CD8-positive, alpha-beta memory T cell (primary cell): Measurements from ENCODE around the gene AMT. TPM values are rescaled to one million over a fixed set of nuclear protein-coding genes. Genes with fewer than 3 reads are reported as not detected.
A peak's percentile ranks its signal among the peaks of the same experiment; 100 is the strongest.

ENCODE experiments used
- CTCF ChIA-PET: fragments of 350-600 bp; sonication (Branson Sonifier 250); formaldehyde crosslinking; loops from one replicate; lab custom pipeline; 2021; ENCODE audit warnings: antibody characterized with exemption; lab: Charles Lee
- POLR2A ChIA-PET: fragments of 350-600 bp; sonication (Branson Sonifier 250); formaldehyde crosslinking; loops from one replicate; lab custom pipeline; 2021; ENCODE audit warnings: antibody characterized with exemption; lab: Charles Lee
- DNase-seq, 5 donors: peaks; one replicate each; pipeline versions ENCODE4 v3.0.0 to v3.0.0-alpha.2; 2020 to 2022; ENCODE audit warnings: mixed read lengths in 1 of 5
- H3K27ac ChIP-seq: one replicate; pipeline ENCODE4 v1.7.0; 2013; ENCODE audit warnings: low read depth, mild to moderate bottlenecking, low read length, moderate library complexity
- H3K27me3 ChIP-seq: 2 replicates; pipeline ENCODE4 v1.7.0; 2013; ENCODE audit warnings: low read length, mild to moderate bottlenecking; ENCODE audit not compliant: insufficient read depth, poor library complexity, severe bottlenecking
- H3K36me3 ChIP-seq: 2 replicates; pipeline ENCODE4 v1.7.0; 2013; ENCODE audit warnings: mild to moderate bottlenecking, low read length, moderate library complexity; ENCODE audit not compliant: insufficient read depth
- H3K4me1 ChIP-seq: 2 replicates; pipeline ENCODE4 v1.7.0; 2013; ENCODE audit warnings: mild to moderate bottlenecking, low read length, moderate library complexity; ENCODE audit not compliant: insufficient read depth
- H3K4me3 ChIP-seq: 2 replicates; pipeline ENCODE4 v1.7.0; 2013; ENCODE audit warnings: mild to moderate bottlenecking, low read length
- H3K9me3 ChIP-seq: 2 replicates; pipeline ENCODE4 v1.7.0; 2013; ENCODE audit warnings: mild to moderate bottlenecking, low read length
- H3K27ac Mint-ChIP-seq, 8 donors: one replicate each; pipeline ENCODE4 v1.8.0; 2020 to 2021; ENCODE audit warnings: mixed read lengths in 8 of 8, mild to moderate bottlenecking in 6 of 8, inconsistent platforms in 3 of 8, moderate library complexity in 3 of 8
- H3K27me3 Mint-ChIP-seq, 2 donors: one replicate each; pipeline ENCODE4 v1.8.0; 2020 to 2021; ENCODE audit warnings: mixed read lengths in 2 of 2, mild to moderate bottlenecking in 1 of 2, moderate library complexity in 1 of 2
- H3K36me3 Mint-ChIP-seq, 3 donors: one replicate each; pipeline ENCODE4 v1.8.0; 2020 to 2021; ENCODE audit warnings: mixed read lengths in 3 of 3, inconsistent platforms in 1 of 3, mild to moderate bottlenecking in 1 of 3
- H3K4me1 Mint-ChIP-seq, 3 donors: one replicate each; pipeline ENCODE4 v1.8.0; 2020 to 2021; ENCODE audit warnings: mixed read lengths in 3 of 3, inconsistent platforms in 1 of 3, mild to moderate bottlenecking in 1 of 3
- H3K4me3 Mint-ChIP-seq, 7 donors: one replicate each; pipeline ENCODE4 v1.8.0; 2020 to 2021; ENCODE audit warnings: mixed read lengths in 7 of 7, mild to moderate bottlenecking in 6 of 7, moderate library complexity in 4 of 7, inconsistent platforms in 2 of 7
- H3K9me3 Mint-ChIP-seq, 5 donors: one replicate each; pipeline ENCODE4 v1.8.0; 2020 to 2022; ENCODE audit warnings: mixed read lengths in 5 of 5, mild to moderate bottlenecking in 3 of 5, moderate library complexity in 2 of 5, inconsistent platforms in 1 of 5
- polyA plus RNA-seq: library from polyadenylated mRNA; unstranded; fragments of 300-500 nt; fragmentation: Illumina TruSeq; gene quantifications from one replicate; pipeline ENCODE4 v1.2.3, GENCODE V29; 2021
- total RNA-seq, 2 experiments: library from RNA; stranded (reverse); gene quantifications; one replicate each; pipeline ENCODE4 v1.2.3, GENCODE V29; 2021

AMT gene
- total and polyA plus RNA-seq, 3 experiments from 2014 or later = 0.62 to 1.6 (median 1.3) TPM

DNA sequence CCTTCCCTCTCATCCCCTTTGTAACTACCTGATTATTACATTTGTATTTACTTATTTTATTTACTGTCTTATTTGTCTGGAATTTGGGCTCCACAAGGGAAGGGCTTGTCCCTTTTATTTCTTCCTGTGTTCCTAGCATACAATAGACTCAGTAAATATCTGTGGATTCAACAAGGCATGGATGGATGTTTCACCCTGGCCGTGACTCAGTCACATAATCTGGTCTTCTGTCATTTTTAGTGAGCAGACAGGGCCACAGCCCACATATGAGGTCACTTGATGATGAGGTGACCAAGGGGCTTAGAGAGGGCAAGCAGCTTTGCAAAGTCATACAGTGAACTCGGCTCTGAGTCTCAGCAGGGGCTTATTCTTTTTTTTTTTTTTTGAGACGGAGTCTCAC is 39.9 kb upstream of the AMT start:
- H3K4me1 ChIP-seq = no peaks in the 10 kb centered on the region
- Mint-ChIP-seq H3K36me3 (no peaks in the 10 kb centered on the region), H3K4me3 (no peak overlapping the region), H3K4me1 (no peaks in the 10 kb centered on the region), H3K27ac (peak overlapping the region in 1 of 8 donors; percentile 35), H3K27me3 (no peaks in the 10 kb centered on the region), H3K9me3 (no peaks in the 10 kb centered on the region)
- CTCF ChIA-PET = interaction anchor here (1.1 kb wide), 1 partner anchor 8 kb away, joined by 3 read pairs; the partner anchor contains the start of gene DAG1
- no peaks in the 10 kb centered on the region for H3K36me3 ChIP-seq
- H3K27me3 ChIP-seq = no peaks in the 10 kb centered on the region
- no peak overlapping the region for H3K4me3 ChIP-seq
- DNase-seq = no peak
- peak overlapping the region; percentile 16 for H3K27ac ChIP-seq
- H3K9me3 ChIP-seq = no peaks in the 10 kb centered on the region
- POLR2A ChIA-PET = no interaction called here

DNA sequence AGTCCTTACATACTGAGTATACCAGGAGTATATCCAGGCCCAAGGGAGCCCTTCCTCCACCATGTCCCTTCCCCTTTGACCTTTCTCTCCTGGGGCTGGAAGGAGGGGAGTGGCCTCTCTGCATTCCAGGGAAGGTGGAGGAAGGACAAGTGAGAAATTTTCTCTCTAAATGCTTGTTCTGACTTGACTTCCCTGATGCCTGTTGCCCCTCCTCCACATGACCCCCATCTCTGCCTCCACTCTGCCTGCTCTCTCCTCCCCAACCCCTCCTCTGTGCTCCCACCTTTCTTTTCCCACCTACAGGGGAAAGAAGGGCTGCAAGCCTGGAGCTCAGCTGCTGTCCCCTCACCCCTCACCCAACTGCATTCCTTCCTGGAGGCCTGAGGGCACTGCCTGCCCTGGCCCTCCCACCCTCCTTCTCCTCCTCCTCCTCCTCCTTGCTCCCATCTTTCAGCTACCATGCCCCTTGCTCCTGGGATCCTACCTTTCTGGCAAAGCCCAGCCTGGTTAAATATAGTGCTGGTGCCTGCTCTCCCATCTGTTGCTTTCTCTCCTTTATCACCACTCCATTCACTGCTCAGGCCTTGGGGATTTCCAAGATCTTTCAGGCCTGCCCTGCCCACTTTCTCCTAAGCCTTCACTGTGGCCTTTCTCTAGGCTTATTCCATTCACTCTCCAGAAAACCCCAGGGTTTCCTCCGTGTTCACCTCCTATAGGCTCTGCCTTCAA is 39.3 kb upstream of the AMT start:
- H3K9me3 ChIP-seq = no peaks in the 10 kb centered on the region
- Mint-ChIP-seq H3K4me1 (no peaks in the 10 kb centered on the region), H3K9me3 (no peaks in the 10 kb centered on the region), H3K27me3 (no peaks in the 10 kb centered on the region), H3K27ac (peak overlapping the region in 1 of 8 donors; percentile 58), H3K36me3 (no peaks in the 10 kb centered on the region), H3K4me3 (no peak overlapping the region)
- no peak for DNase-seq
- H3K36me3 ChIP-seq = no peaks in the 10 kb centered on the region
- H3K27me3 ChIP-seq = no peaks in the 10 kb centered on the region
- peak overlapping the region; percentile 16 for H3K27ac ChIP-seq
- H3K4me1 ChIP-seq = no peaks in the 10 kb centered on the region
- H3K4me3 ChIP-seq = no peak overlapping the region
- POLR2A ChIA-PET = no interaction called here
- CTCF ChIA-PET = interaction anchor here (1.1 to 2.0 kb wide), 2 partner anchors 9 to 12 kb away, joined by 3 to 8 read pairs; partner anchors contain the start of gene DAG1

DNA sequence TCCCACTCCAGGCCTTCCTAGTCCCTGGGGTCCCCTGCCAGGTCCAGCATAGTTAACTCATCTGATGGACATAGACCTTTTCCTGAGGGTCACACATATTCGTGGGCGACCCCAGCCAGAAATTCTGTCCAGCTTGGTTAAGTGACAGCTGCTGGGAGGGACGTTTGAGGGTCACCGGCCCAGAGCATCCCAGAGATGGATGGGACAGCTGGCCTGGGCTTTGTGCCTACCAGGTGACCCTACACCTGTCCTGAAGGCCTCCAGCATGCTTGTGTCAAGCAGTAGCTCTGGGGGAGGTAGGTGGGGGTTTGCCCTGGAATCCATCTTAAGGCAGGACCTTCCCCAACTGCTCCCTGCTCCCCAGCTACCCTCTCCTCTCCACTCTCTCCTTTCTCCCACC is 38.7 kb upstream of the AMT start:
- H3K9me3 ChIP-seq = no peaks in the 10 kb centered on the region
- Mint-ChIP-seq H3K4me1 (no peaks in the 10 kb centered on the region), H3K27ac (no peak overlapping the region), H3K27me3 (no peaks in the 10 kb centered on the region), H3K36me3 (no peaks in the 10 kb centered on the region), H3K4me3 (no peak overlapping the region), H3K9me3 (no peaks in the 10 kb centered on the region)
- no peaks in the 10 kb centered on the region for H3K36me3 ChIP-seq
- no peaks in the 10 kb centered on the region for H3K27me3 ChIP-seq
- CTCF ChIA-PET = interaction anchor here (1.1 to 2.0 kb wide), 2 partner anchors 9 to 12 kb away, joined by 3 to 8 read pairs; partner anchors contain the start of gene DAG1
- H3K27ac ChIP-seq = no peak overlapping the region
- H3K4me1 ChIP-seq = no peaks in the 10 kb centered on the region
- no peak for DNase-seq
- POLR2A ChIA-PET = no interaction called here
- H3K4me3 ChIP-seq = no peak overlapping the region

DNA sequence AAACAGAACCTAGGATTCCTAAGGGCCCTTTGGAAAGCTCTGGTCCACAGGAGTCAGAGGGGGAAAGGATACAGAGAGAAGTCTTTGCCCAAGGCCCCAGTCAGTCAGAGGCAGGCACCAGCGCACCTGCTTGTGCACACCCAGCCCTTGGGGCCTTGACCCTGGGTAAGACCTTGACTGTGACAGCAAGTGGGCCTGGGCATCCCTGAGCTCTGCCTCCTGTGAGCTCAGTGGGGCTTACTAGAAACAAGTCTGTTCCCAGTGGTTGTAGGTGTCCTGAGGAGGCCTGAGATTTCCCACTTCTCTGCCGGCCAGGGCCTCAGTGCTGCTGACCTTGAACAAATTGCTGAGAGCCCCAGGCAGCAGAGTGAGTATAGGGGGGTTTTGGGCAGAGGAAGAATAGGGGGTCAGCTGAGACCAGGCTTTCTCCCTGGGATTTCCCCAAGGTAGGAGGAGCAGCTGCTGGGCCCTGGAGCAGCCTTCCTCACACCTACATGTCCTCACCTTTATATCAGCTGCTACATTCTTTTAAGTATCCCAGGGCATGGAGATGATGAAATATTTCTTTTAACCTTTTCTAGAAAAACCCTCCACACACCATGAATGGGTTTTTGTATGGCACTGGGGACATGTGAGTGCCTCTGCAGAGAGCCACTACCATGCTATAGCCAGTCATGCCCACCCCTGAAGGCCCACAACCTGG is 38.1 kb upstream of the AMT start:
- CTCF ChIA-PET = interaction anchor here (2.0 to 2.3 kb wide), 2 partner anchors 11 to 120 kb away, joined by 4 to 8 read pairs; partner anchors contain the start of gene USP4

DNA sequence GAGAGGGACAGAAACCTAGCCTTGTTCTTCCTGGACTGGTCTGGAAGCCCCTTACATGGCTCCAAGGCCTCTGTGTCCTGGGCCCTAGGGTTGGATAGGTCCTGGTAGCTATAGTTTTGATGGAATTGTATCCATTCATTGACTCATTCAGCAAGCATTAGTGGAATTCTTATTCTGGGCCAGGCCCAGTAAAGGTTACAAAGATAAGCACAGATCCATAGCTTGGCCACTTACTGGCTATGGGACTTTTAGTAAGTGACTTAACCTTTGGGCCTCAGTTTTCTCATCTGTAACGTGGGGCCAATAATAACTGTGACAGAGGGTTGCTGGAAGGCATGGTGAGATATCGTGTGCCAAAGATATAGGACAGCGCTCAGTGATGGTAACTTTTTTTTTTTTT is 34.2 kb upstream of the AMT start:
- CTCF ChIA-PET = interaction anchor here (0.6 kb wide), 1 partner anchor 116 kb away, joined by 3 read pairs; the partner anchor contains the start of gene USP4
- no peaks in the 10 kb centered on the region for H3K9me3 Mint-ChIP-seq
- Histone ChIP-seq H3K27ac (no peak overlapping the region), H3K36me3 (no peaks in the 10 kb centered on the region), H3K4me1 (no peaks in the 10 kb centered on the region), H3K4me3 (no peak overlapping the region), H3K9me3 (no peaks in the 10 kb centered on the region), H3K27me3 (no peaks in the 10 kb centered on the region)
- no peaks in the 10 kb centered on the region for H3K27me3 Mint-ChIP-seq
- H3K27ac Mint-ChIP-seq = no peak overlapping the region
- H3K4me3 Mint-ChIP-seq = no peak overlapping the region
- H3K36me3 Mint-ChIP-seq = no peaks in the 10 kb centered on the region
- POLR2A ChIA-PET = no interaction called here
- H3K4me1 Mint-ChIP-seq = no peaks in the 10 kb centered on the region
- no peak for DNase-seq

More for the DNA sequence above, 38.1 kb upstream of the AMT start:
- Mint-ChIP-seq H3K4me1 (no peaks in the 10 kb centered on the region), H3K36me3 (no peaks in the 10 kb centered on the region), H3K9me3 (no peaks in the 10 kb centered on the region), H3K27me3 (no peaks in the 10 kb centered on the region), H3K27ac (peak overlapping the region in 1 of 8 donors; percentile 54), H3K4me3 (no peak overlapping the region)
- H3K9me3 ChIP-seq = no peaks in the 10 kb centered on the region
- H3K4me3 ChIP-seq = no peak overlapping the region
- H3K27ac ChIP-seq = no peak overlapping the region
- H3K4me1 ChIP-seq = no peaks in the 10 kb centered on the region
- POLR2A ChIA-PET = no interaction called here
- no peak for DNase-seq
- no peaks in the 10 kb centered on the region for H3K27me3 ChIP-seq
- no peaks in the 10 kb centered on the region for H3K36me3 ChIP-seq

DNA sequence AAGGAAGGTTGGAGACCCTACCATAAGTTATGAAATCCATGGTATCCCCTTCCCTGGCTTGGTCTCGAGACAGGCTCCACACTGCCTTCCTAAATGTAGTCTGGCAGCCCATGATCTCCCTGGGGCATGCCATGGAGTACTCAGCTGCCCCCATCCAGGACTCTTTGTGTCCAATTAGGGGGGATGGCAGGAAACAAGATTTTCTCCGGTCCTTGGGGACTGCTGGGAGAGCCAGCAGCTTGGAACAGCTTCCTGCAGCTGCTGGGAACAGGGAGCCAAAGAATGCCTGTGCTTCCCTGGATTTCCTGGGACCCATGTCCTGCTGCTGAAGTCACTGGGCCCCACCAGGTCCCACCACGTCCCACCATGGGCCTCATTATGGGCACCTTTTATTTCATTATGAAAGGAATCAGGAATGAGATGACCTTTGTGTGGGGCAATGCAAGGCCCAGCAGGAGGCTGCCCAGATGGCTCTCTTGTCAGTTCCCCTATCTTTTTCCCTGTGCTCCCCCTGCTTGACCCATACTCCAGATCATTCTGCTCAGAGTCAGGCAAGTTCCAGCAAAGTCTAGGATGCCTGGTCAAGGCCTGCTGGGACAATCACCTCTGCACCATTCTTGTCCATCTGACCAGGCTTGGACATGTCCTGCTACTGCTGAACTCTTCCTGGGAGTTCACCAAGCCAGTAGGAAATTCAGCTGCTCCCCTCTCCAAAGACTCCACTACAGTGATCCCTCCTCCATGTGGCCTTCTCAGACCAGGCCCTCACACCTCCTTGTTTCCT is 32.8 kb upstream of the AMT start:
- Histone ChIP-seq H3K9me3 (no peaks in the 10 kb centered on the region), H3K27ac (no peak overlapping the region), H3K4me3 (no peak overlapping the region), H3K36me3 (no peaks in the 10 kb centered on the region), H3K4me1 (no peaks in the 10 kb centered on the region), H3K27me3 (no peaks in the 10 kb centered on the region)
- no peak overlapping the region for H3K4me3 Mint-ChIP-seq
- DNase-seq = no peak
- H3K27me3 Mint-ChIP-seq = no peaks in the 10 kb centered on the region
- no peaks in the 10 kb centered on the region for H3K36me3 Mint-ChIP-seq
- peak overlapping the region in 1 of 8 donors; percentile 12 for H3K27ac Mint-ChIP-seq
- ChIA-PET POLR2A (no interaction called here), CTCF (interaction anchor here (2.6 kb wide), 1 partner anchor 115 kb away, joined by 11 read pairs; the partner anchor contains the start of gene USP4)
- no peaks in the 10 kb centered on the region for H3K4me1 Mint-ChIP-seq
- no peaks in the 10 kb centered on the region for H3K9me3 Mint-ChIP-seq

DNA sequence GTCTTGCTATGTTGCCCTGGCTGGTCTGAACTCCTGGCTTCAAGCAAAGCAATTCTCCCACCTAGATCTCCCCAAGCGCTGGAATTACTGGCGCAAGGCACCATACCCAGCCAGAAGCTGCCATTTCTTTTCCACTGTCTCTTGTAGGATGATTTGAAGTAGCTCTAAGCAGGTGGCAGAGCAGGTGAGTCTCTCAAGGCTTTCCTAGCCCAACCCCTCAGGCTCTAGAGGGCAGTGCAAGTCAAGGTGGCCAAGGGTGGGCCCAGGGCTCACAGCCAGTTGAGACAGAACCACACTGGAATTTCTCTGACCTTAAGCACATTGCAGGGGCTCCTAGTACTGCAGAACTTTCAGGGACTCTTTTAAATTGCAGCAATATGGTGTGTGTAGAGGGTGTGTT is 32.2 kb upstream of the AMT start:
- DNase-seq = no peak
- CTCF ChIA-PET = interaction anchor here (0.9 to 2.6 kb wide), 2 partner anchors 13 to 114 kb away, joined by 4 to 11 read pairs; partner anchors contain the start of gene USP4
- H3K9me3 Mint-ChIP-seq = no peaks in the 10 kb centered on the region
- H3K27ac ChIP-seq = no peak overlapping the region
- H3K27me3 ChIP-seq = no peaks in the 10 kb centered on the region
- H3K4me3 ChIP-seq = no peak overlapping the region
- H3K27ac Mint-ChIP-seq = peak overlapping the region in 3 of 8 donors; percentile 2 to 79 (median 61)
- H3K27me3 Mint-ChIP-seq = no peaks in the 10 kb centered on the region
- no peaks in the 10 kb centered on the region for H3K9me3 ChIP-seq
- no peak overlapping the region for H3K4me3 Mint-ChIP-seq
- POLR2A ChIA-PET = interaction anchor here (0.9 kb wide), 1 partner anchor 15 kb away, joined by 4 read pairs; no protein-coding TSS in a partner anchor
- no peaks in the 10 kb centered on the region for H3K36me3 Mint-ChIP-seq
- H3K4me1 ChIP-seq = no peaks in the 10 kb centered on the region
- H3K36me3 ChIP-seq = no peaks in the 10 kb centered on the region
- H3K4me1 Mint-ChIP-seq = no peaks in the 10 kb centered on the region
